ENCODE measurements around the gene GCC2. TPM values are rescaled to one million over a fixed set of nuclear protein-coding genes. Genes with fewer than 3 reads are reported as not detected.

The GCC2 gene
- total and polyA plus RNA-seq, 2 of the 8 experiments (the other 6 are each of a cell fraction or from before 2014, with no cell fraction given): 4.6 to 54.9 TPM

DNA sequence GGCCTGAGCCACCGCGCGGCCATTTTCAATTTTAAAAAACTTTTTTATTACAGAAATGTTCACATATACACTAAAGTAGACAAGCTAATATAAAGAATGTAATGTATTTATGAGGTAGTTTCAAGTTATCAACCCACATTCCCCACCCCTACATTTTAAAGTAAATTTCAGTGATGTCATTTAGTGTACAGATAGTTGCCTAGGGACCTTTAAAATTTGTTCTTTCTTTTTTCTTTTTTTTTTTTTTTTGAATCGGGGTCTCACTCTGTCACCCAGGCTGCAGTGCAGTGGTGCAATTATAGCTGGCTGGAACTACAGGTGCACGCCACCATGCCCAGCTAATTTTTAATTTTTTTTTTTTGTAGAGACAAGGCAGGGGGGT is 82.7 kb downstream of the GCC2 start (continued):
- TF ChIP-seq CHD2 (IDR thresholded peaks at IDR 0.05; ENCODE audit: low read length) (no peak), FOSL1 (IDR thresholded peaks at IDR 0.05; ENCODE audit: insufficient read depth, low read depth, low read length) (no peak)
